Hepatocyte (in vitro differentiated cells): ENCODE data around the gene MYL3.

Source experiments
- CTCF ChIP-seq: fragments of 200-600 bp; sonication (generic); IDR thresholded peaks from 2 replicates; pipeline ENCODE4 v1.5.1; 2016; ENCODE audit warnings: antibody characterized with exemption, mild to moderate bottlenecking; ENCODE audit not compliant: poor library complexity
- EZH2phosphoT487 ChIP-seq: fragments of 200-600 bp; sonication (generic); IDR thresholded peaks from one replicate; pipeline ENCODE4 v1.6.1; 2018; ENCODE audit warnings: antibody characterized with exemption, mild to moderate bottlenecking, low read depth, moderate library complexity; ENCODE audit not compliant: unreplicated experiment, severe bottlenecking

DNA sequence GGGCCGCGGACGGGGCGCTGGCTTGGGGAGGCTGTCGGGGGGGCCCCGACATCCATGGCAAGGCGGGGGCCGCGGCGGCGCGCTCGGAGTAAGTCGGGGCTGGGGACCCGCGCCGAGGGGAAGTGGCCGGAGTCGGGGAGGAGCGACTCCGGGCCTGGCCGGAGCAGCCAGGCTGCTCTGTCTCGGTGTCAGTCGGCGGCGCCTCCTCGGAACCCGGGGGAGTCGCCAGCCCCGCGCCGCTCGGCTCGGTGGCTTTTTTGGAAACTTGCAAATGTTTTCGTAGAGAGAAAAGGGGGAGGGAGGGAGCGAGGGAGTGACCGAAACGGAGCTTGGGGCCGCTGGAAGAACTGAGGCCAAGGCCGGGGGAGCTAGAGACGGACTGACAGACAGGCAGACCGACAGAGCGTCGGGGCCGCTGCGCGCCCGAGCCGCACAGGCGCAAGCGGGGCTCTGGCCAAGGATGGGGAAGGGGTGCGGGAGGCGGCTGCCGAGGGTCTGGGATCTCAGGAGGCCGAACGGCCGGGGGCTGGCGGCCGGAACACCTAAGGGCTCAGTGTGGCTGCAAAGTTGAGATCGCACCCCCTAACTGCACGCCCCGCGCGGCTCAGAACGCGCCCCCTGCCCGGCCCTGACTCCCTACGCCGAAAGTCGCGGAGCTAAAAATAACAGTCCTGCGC is 19.3 kb upstream of the MYL3 start:
- TF ChIP-seq EZH2phosphoT487 (no peak), CTCF (no peak)
